ENCODE data around the gene SOCS1. TPM values are rescaled to one million over a fixed set of nuclear protein-coding genes. Genes with fewer than 3 reads are reported as not detected.

Gene SOCS1
- total and polyA plus RNA-seq, 2 of the 4 experiments (the other 2 are of a cell fraction), result 2.0 to 22.0 TPM

DNA sequence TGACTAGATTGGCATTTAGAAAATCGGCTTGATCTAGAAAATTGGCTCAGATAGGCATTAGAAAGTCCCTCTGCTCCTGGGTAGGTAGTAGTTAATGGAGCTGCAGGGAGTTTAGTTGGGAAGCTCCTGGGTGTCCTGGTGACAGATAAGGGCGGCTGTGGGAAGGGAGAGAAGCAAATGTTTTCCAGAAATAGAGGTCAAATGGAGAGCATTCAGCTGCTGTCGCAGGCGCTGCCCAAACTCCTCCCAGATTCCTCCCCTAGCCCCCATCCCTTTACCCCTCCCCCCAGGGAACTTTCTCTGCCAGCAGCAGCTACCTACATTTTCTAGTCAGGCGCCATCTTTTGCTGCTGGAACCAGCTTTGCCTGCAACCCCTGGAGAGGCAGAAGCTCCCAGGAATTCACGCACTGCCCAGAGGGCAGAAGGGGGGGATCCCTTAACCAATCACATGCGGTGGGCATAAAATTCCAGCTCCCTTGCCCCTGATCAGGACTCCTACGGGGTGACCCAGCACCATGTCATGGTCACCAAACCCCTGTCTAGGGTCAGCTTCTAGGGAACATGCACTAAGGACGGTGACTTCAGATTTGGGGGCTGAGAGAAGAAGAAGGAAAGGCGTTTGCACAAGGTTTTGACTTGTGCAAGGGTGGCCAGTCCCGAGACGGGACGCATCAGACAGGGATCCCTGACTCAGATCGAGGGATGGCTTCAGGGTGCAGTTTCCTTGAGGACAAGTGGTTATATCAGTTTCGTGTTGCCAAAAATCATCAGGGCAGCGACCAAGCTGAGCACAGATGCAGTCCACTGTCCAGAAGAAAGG lies 43.8 kb downstream of the SOCS1 start:
- Histone ChIP-seq H3K4me3 (ENCODE audit: insufficient read depth, low read depth, low read length) (no peak overlapping the region), H3K9ac (ENCODE audit: low read depth, low read length) (no peak overlapping the region), H3K36me3 (ENCODE audit: control insufficient read depth, insufficient read depth, low read length) (no peaks in the 10 kb centered on the region), H3K4ac (ENCODE audit: low read depth, low read length) (no peak overlapping the region), H3K27me3 (ENCODE audit: control insufficient read depth, insufficient read depth, low read length) (peaks cover 5% of the 10 kb centered on the region; the same call in 1 of the 2 replicates), H2AFZ (replicated peaks; ENCODE audit: low read length, poor library complexity) (no peak overlapping the region), H3K56ac (ENCODE audit: extremely low read depth, insufficient read depth, low read length) (no peak overlapping the region), H3K14ac (replicated peaks; ENCODE audit: low read depth, low read length) (no peak overlapping the region), H2AK9ac (replicated peaks; ENCODE audit: low read depth, low read length, poor library complexity) (peak overlapping the region; percentile 13), H2BK20ac (ENCODE audit: low read depth, low read length) (no peak overlapping the region), H2BK5ac (ENCODE audit: low read depth, low read length, poor library complexity, severe bottlenecking) (no peak overlapping the region), H4K20me1 (ENCODE audit: insufficient read depth, low read length) (no peaks in the 10 kb centered on the region), H3K23ac (ENCODE audit: low read depth, low read length) (no peak overlapping the region), H4K8ac (ENCODE audit: low read depth in 2 of 2, low read length in 2 of 2) (no peak overlapping the region), H3K9me3 (ENCODE audit: control insufficient read depth, insufficient read depth, low read length) (peaks cover 12% of the 10 kb centered on the region), H4K5ac (ENCODE audit: low read depth, low read length) (no peak overlapping the region), H2AK5ac (ENCODE audit: low read depth, low read length) (no peak overlapping the region), H3K9me1 (ENCODE audit: insufficient read depth, low read length) (no peaks in the 10 kb centered on the region), H3K18ac (ENCODE audit: low read depth, low read length) (no peak overlapping the region), H3K79me1 (ENCODE audit: low read depth in 1 of 2, low read length in 2 of 2) (no peaks in the 10 kb centered on the region), H2BK120ac (ENCODE audit: low read depth, low read length) (no peak overlapping the region), H3K27ac (ENCODE audit: insufficient read depth, low read length) (no peak overlapping the region), H3K4me1 (ENCODE audit: control insufficient read depth, insufficient read depth, low read length) (no peaks in the 10 kb centered on the region), H4K91ac (ENCODE audit: insufficient read depth, low read depth, low read length) (no peak overlapping the region), H3K4me2 (ENCODE audit: low read depth, low read length) (no peak overlapping the region), H2BK15ac (ENCODE audit: low read depth, low read length) (no peak overlapping the region)
- TF ChIP-seq SMC3 (IDR thresholded peaks at IDR 0.05; ENCODE audit: low read depth, low read length) (no peak), POLR2A (IDR thresholded peaks at IDR 0.05; ENCODE audit: low read depth, low read length) (no peak), FOS (IDR thresholded peaks at IDR 0.05; ENCODE audit: low read depth, low read length) (no peak), MAFK (IDR thresholded peaks at IDR 0.05; ENCODE audit: low read depth, low read length) (no peak), BHLHE40 (IDR thresholded peaks at IDR 0.05; ENCODE audit: low read depth, low read length) (no peak), RFX5 (IDR thresholded peaks at IDR 0.05; ENCODE audit: low read depth, low read length) (no peak), MXI1 (IDR thresholded peaks at IDR 0.05; ENCODE audit: borderline replicate concordance, low read depth, low read length) (no peak)
- TF ChIP-seq, protein P1, sequence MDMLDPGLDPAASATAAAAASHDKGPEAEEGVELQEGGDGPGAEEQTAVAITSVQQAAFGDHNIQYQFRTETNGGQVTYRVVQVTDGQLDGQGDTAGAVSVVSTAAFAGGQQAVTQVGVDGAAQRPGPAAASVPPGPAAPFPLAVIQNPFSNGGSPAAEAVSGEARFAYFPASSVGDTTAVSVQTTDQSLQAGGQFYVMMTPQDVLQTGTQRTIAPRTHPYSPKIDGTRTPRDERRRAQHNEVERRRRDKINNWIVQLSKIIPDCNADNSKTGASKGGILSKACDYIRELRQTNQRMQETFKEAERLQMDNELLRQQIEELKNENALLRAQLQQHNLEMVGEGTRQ (IDR thresholded peaks at IDR 0.05; ENCODE audit: low read depth, low read length), result no peak
- 75% methylated on average over 9 of the region's 16 CpGs; no CpG with 5 or more reads in 1 of the 2 experiments for WGBS, 2 experiments (ENCODE audit: extremely low coverage in 2 of 2, insufficient read length in 1 of 2)
- intact Hi-C loops (cut with micrococcal nuclease) (no loop called here), dilution Hi-C loops (cut with HindIII; ENCODE audit: low sequenced_read_pairs, unreplicated experiment) (no loop called here), in situ Hi-C loops (cut with MboI; ENCODE audit: low sequenced_read_pairs) (no loop called here)
- BruUV-seq (replicated peaks), result no TSS peak
- no peak for DNase-seq
- ChIA-PET POLR2A (ENCODE audit: unreplicated experiment) (no interaction called here), CTCF (no interaction called here)
- ATAC-seq (ENCODE audit: low read depth), result no peak

All from IMR-90 (cell line).